Keratinocyte (primary cell): Measurements from ENCODE around the gene ITCH. TPM values are rescaled to one million over a fixed set of nuclear protein-coding genes. Genes with fewer than 3 reads are reported as not detected.
"Not testable (repeated sequence)": the region's sequence is repeated elsewhere in the genome, so short reads cannot be mapped to it uniquely, and the experiment has no call there.

Experiments
- DNase-seq: peaks from one replicate; pipeline ENCODE4 v3.0.0-alpha.2; 2011; ENCODE audit warnings: low read depth, missing footprints, low spot score
- FAIRE-seq: peaks from 2 replicates; lab custom pipeline; 2011; peaks lifted over from hg19 to GRCh38; lab: Jason Lieb, UNC
- H2AFZ ChIP-seq: 2 replicates; pipeline ENCODE4 v1.6.0; 2012; ENCODE audit warnings: low read length, control low read depth, inconsistent platforms; ENCODE audit not compliant: control insufficient read depth
- H3K27ac ChIP-seq: 2 replicates; pipeline ENCODE4 v1.5.1; 2011; ENCODE audit warnings: low read length; ENCODE audit not compliant: control insufficient read depth, insufficient read depth
- H3K27me3 ChIP-seq: 3 replicates; pipeline ENCODE4 v1.6.0; 2011; ENCODE audit warnings: low read length; ENCODE audit not compliant: control insufficient read depth, insufficient read depth; ENCODE audit errors: extremely low read depth
- H3K36me3 ChIP-seq, 2 experiments: 2 replicates in 1 of 2; 3 replicates in 1 of 2; pipeline ENCODE4 v1.5.1; 2011; ENCODE audit warnings: low read length in 2 of 2, mild to moderate bottlenecking in 1 of 2; ENCODE audit not compliant: control insufficient read depth in 2 of 2, insufficient read depth in 2 of 2; ENCODE audit errors: extremely low read depth in 1 of 2
- H3K4me1 ChIP-seq: 3 replicates; pipeline ENCODE4 v1.5.1; 2011; ENCODE audit warnings: low read length; ENCODE audit not compliant: control insufficient read depth, insufficient read depth; ENCODE audit errors: extremely low read depth
- H3K4me2 ChIP-seq: 3 replicates; pipeline ENCODE4 v1.6.0; 2011; ENCODE audit warnings: low read depth, low read length; ENCODE audit not compliant: control insufficient read depth, insufficient read depth; ENCODE audit errors: extremely low read depth
- H3K4me3 ChIP-seq, 3 experiments: fragments of 200-600 bp in 1 of 3; sonication (generic) in 1 of 3; 2 replicates in 2 of 3; 3 replicates in 1 of 3; pipeline ENCODE4 v1.5.1; 2011 to 2016; ENCODE audit warnings: low read length in 3 of 3, mild to moderate bottlenecking in 3 of 3, control low read depth in 2 of 3, inconsistent platforms in 1 of 3, low read depth in 1 of 3, mixed read lengths in 1 of 3, mixed run types in 1 of 3, moderate library complexity in 1 of 3; ENCODE audit not compliant: control insufficient read depth in 2 of 3, insufficient read depth in 2 of 3; ENCODE audit errors: extremely low read depth in 1 of 3
- H3K79me2 ChIP-seq: 2 replicates; pipeline ENCODE4 v1.6.0; 2012; ENCODE audit warnings: low read length; ENCODE audit not compliant: control insufficient read depth, insufficient read depth
- H3K9ac ChIP-seq: 3 replicates; pipeline ENCODE4 v1.6.0; 2011; ENCODE audit warnings: low read length; ENCODE audit not compliant: control insufficient read depth, insufficient read depth; ENCODE audit errors: extremely low read depth
- H3K9me1 ChIP-seq: 3 replicates; pipeline ENCODE4 v1.6.0; 2011; ENCODE audit warnings: low read length; ENCODE audit not compliant: control insufficient read depth, insufficient read depth; ENCODE audit errors: extremely low read depth
- H3K9me3 ChIP-seq: 2 replicates; pipeline ENCODE4 v1.5.1; 2012; ENCODE audit warnings: low read depth, low read length; ENCODE audit not compliant: control insufficient read depth
- H4K20me1 ChIP-seq: 3 replicates; pipeline ENCODE4 v1.6.0; 2011; ENCODE audit warnings: low read length; ENCODE audit not compliant: control insufficient read depth, insufficient read depth; ENCODE audit errors: extremely low read depth
- CTCF ChIP-seq, 3 experiments: IDR thresholded peaks in 1 of 3; conservative IDR thresholded peaks in 1 of 3; optimal IDR thresholded peaks in 1 of 3; 2 replicates in 2 of 3; 3 replicates in 1 of 3; pipeline versions ENCODE3 to v1.5.1; 2011; ENCODE audit warnings: low read length in 3 of 3, mild to moderate bottlenecking in 3 of 3, moderate library complexity in 2 of 3, control low read depth in 1 of 3, inconsistent platforms in 1 of 3; ENCODE audit not compliant: insufficient read depth in 2 of 3; ENCODE audit errors: extremely low read depth in 1 of 3
- EZH2 ChIP-seq: IDR thresholded peaks from one replicate; pipeline ENCODE4 v1.6.1; 2012; ENCODE audit warnings: inconsistent platforms, mild to moderate bottlenecking, low read length, moderate library complexity
- dilution Hi-C: fragments of 300-500 bp; cut with MboI; formaldehyde crosslinking; loops from one replicate; pipeline ENCODE4 v1.7.0; 2020; ENCODE audit warnings: low sequenced_read_pairs; ENCODE audit not compliant: extremely low pct_ligation_motif_present
- polyA plus RNA-seq, 5 experiments: library from polyadenylated mRNA; depleted of rRNA in 3 of 5; stranded (reverse) in 3 of 5; stranded (forward) in 1 of 5; unstranded in 1 of 5; fragments of >200 nt; gene quantifications; 1 replicate in 1 of 5; 2 replicates in 3 of 5; 3 replicates in 1 of 5; pipeline versions ENCODE4 v1.2.1 to v1.2.3, GENCODE V29; 2011 to 2012; ENCODE audit warnings: missing spikeins in 2 of 5, low read depth in 1 of 5, low replicate concordance in 1 of 5

Gene ITCH
- polyA plus RNA-seq, 1 donor (not counting 4 experiments of a cell fraction or from before 2014, with no cell fraction given) = 42.5 TPM

- H3K9me3 ChIP-seq = no peaks in the 10 kb centered on the region
- no peak for TF ChIP-seq EZH2
- TF ChIP-seq CTCF (optimal IDR thresholded peaks at IDR 0.05 in 1 of 3, IDR thresholded peaks at IDR 0.05 in 1 of 3, conservative IDR thresholded peaks at IDR 0.05 in 1 of 3; ENCODE audit: extremely low read depth in 1 of 3, insufficient read depth in 2 of 3, low read length in 3 of 3) = no peak
- H3K9ac ChIP-seq = no peak overlapping the region
- no peak overlapping the region for H3K4me2 ChIP-seq
- no peak for FAIRE-seq
- no peak for DNase-seq
- H3K9me1 ChIP-seq = no peaks in the 10 kb centered on the region
- dilution Hi-C loops = no loop called here
- H3K36me3 ChIP-seq = peaks cover 5 to 14% of the 10 kb centered on the region in 2 experiments
- no peaks in the 10 kb centered on the region for H3K27me3 ChIP-seq
- no peak overlapping the region for H2AFZ ChIP-seq
- no peak overlapping the region for H3K4me3 ChIP-seq
- no peak overlapping the region for H3K27ac ChIP-seq
- peaks cover 57% of the 10 kb centered on the region for H3K79me2 ChIP-seq
- H3K4me1 ChIP-seq = peaks cover 2% of the 10 kb centered on the region
- peaks cover 7% of the 10 kb centered on the region for H4K20me1 ChIP-seq
Measured at GRCh38 chr20:34495916-34496315, 132.8 kb downstream of the ITCH start.

GRCh38 chr20:34497596-34497995, 134.5 kb downstream of the ITCH start:
- H2AFZ ChIP-seq, H3K4me3 ChIP-seq, H3K4me1 ChIP-seq, DNase-seq, H3K9me1 ChIP-seq, H3K27ac ChIP-seq, FAIRE-seq, H3K9me3 ChIP-seq, H4K20me1 ChIP-seq, H3K9ac ChIP-seq, H3K27me3 ChIP-seq, H3K4me2 ChIP-seq, dilution Hi-C loops: not testable (repeated sequence)
- H3K36me3 ChIP-seq = peaks cover 3 to 14% of the 10 kb centered on the region in 2 experiments
- peaks cover 60% of the 10 kb centered on the region for H3K79me2 ChIP-seq

- Histone ChIP-seq H2AFZ (no peak overlapping the region), H4K20me1 (peaks cover 5% of the 10 kb centered on the region), H3K9me3 (no peaks in the 10 kb centered on the region), H3K79me2 (peaks cover 50% of the 10 kb centered on the region), H3K4me3 (no peak overlapping the region), H3K27ac (no peak overlapping the region), H3K4me1 (peaks cover 2% of the 10 kb centered on the region), H3K9ac (no peak overlapping the region), H3K4me2 (no peak overlapping the region), H3K27me3 (no peaks in the 10 kb centered on the region), H3K36me3 (peaks cover 3 to 13% of the 10 kb centered on the region in 2 experiments), H3K9me1 (no peaks in the 10 kb centered on the region)
- TF ChIP-seq CTCF (optimal IDR thresholded peaks at IDR 0.05 in 1 of 3, IDR thresholded peaks at IDR 0.05 in 1 of 3, conservative IDR thresholded peaks at IDR 0.05 in 1 of 3; ENCODE audit: extremely low read depth in 1 of 3, insufficient read depth in 2 of 3, low read length in 3 of 3) = no peak
- no peak for TF ChIP-seq EZH2
- DNase-seq = no peak
- dilution Hi-C loops = no loop called here
- FAIRE-seq = no peak
Measured at GRCh38 chr20:34500823-34501222, 137.8 kb downstream of the ITCH start.
